IPS DF 6.9 (cell line): ENCODE results near the gene WDR35.
A peak's percentile ranks its signal among the peaks of the same experiment; 100 is the strongest.

Experiments used
- DNase-seq: peaks from one replicate; pipeline ENCODE4 v3.0.0-alpha.2; 2013; ENCODE audit warnings: low read depth, low spot score
- H3K27ac ChIP-seq: one replicate; pipeline ENCODE4 v1.5.1; 2013; ENCODE audit warnings: low read length, control low read depth
- H3K27me3 ChIP-seq: 2 replicates; pipeline ENCODE4 v1.6.1; 2013; ENCODE audit warnings: mild to moderate bottlenecking, low read length; ENCODE audit not compliant: control insufficient read depth, insufficient read depth
- H3K36me3 ChIP-seq: 2 replicates; pipeline ENCODE4 v1.6.1; 2013; ENCODE audit warnings: low read length; ENCODE audit not compliant: control insufficient read depth, insufficient read depth
- H3K4me1 ChIP-seq: 2 replicates; pipeline ENCODE4 v1.6.1; 2013; ENCODE audit warnings: low read length; ENCODE audit not compliant: control insufficient read depth, insufficient read depth
- H3K4me3 ChIP-seq: 2 replicates; pipeline ENCODE4 v1.5.1; 2013; ENCODE audit warnings: mild to moderate bottlenecking, low read length
- H3K9me3 ChIP-seq: 2 replicates; pipeline ENCODE4 v1.6.1; 2013; ENCODE audit warnings: low read length, inconsistent platforms; ENCODE audit not compliant: control insufficient read depth, insufficient read depth
- WGBS: extraction: QIAGEN DNeasy Blood & Tissue Kit; methylation state at CpG from one replicate; pipeline ENCODE4 v1.1.7; 2013; ENCODE audit warnings: mixed read lengths, missing lambda C conversion rate; ENCODE audit not compliant: insufficient read length, insufficient coverage; 5-methylcytosine and 5-hydroxymethylcytosine counted together

WDR35 gene

GRCh38 chr2:19989667-19990415 lies at the start of gene WDR35:
TSS of gene WDR35 (minus strand) at chr2:19990105. CDS start at chr2:19990015, 90 bp downstream.
- no CpG with 5 or more reads among the region's 70 CpGs for WGBS
- Histone ChIP-seq H3K27ac (no peak within 1 kb of the TSS), H3K36me3 (no peaks in the 10 kb centered on the region), H3K9me3 (no peaks in the 10 kb centered on the region), H3K4me3 (peak within 1 kb of the TSS; percentile 65; the same call in 1 of the 2 replicates), H3K27me3 (no peaks in the 10 kb centered on the region), H3K4me1 (no peaks in the 10 kb centered on the region)
- DNase-seq: peak; percentile 91

- DNase-seq: no peak
- Histone ChIP-seq H3K4me3 (no peak overlapping the region), H3K27ac (no peak overlapping the region), H3K27me3 (no peaks in the 10 kb centered on the region), H3K36me3 (peaks cover 21% of the 10 kb centered on the region; the same call in 1 of the 2 replicates), H3K9me3 (no peaks in the 10 kb centered on the region), H3K4me1 (no peaks in the 10 kb centered on the region)
- no CpG with 5 or more reads among the region's 2 CpGs for WGBS
Measured at GRCh38 chr2:20037660-20038059, 47.8 kb upstream of the WDR35 start.

- DNase-seq: no peak
- no peaks in the 10 kb centered on the region for H3K27me3 ChIP-seq
- H3K27ac ChIP-seq: no peak overlapping the region
- peaks cover 23% of the 10 kb centered on the region; the same call in 1 of the 2 replicates for H3K36me3 ChIP-seq
- H3K4me3 ChIP-seq: no peak overlapping the region
- H3K4me1 ChIP-seq: no peaks in the 10 kb centered on the region
- WGBS: no CpG with 5 or more reads among the region's 4 CpGs
- no peaks in the 10 kb centered on the region for H3K9me3 ChIP-seq
Measured at GRCh38 chr2:20035955-20036666, 46.2 kb upstream of the WDR35 start.

- Histone ChIP-seq H3K4me3 (no peak overlapping the region), H3K27me3 (no peaks in the 10 kb centered on the region), H3K27ac (no peak overlapping the region), H3K9me3 (no peaks in the 10 kb centered on the region), H3K36me3 (peaks cover 22% of the 10 kb centered on the region; the same call in 1 of the 2 replicates), H3K4me1 (no peaks in the 10 kb centered on the region)
- WGBS: no CpG with 5 or more reads among the region's 2 CpGs
- no peak for DNase-seq
Measured at GRCh38 chr2:20034821-20035220, 44.9 kb upstream of the WDR35 start.

- Histone ChIP-seq H3K27me3 (no peaks in the 10 kb centered on the region), H3K4me3 (no peak overlapping the region), H3K4me1 (no peaks in the 10 kb centered on the region), H3K27ac (no peak overlapping the region), H3K36me3 (peaks cover 20% of the 10 kb centered on the region; the same call in 1 of the 2 replicates), H3K9me3 (no peaks in the 10 kb centered on the region)
- no CpG with 5 or more reads among the region's 4 CpGs for WGBS
- no peak for DNase-seq
Measured at GRCh38 chr2:20034218-20034617, 44.3 kb upstream of the WDR35 start.

- no peaks in the 10 kb centered on the region for H3K9me3 ChIP-seq
- H3K4me1 ChIP-seq: no peaks in the 10 kb centered on the region
- H3K36me3 ChIP-seq: peaks cover 20% of the 10 kb centered on the region; the same call in 1 of the 2 replicates
- no peak for DNase-seq
- no peak overlapping the region for H3K27ac ChIP-seq
- H3K27me3 ChIP-seq: no peaks in the 10 kb centered on the region
- no CpG with 5 or more reads among the region's 3 CpGs for WGBS
- no peak overlapping the region for H3K4me3 ChIP-seq
Measured at GRCh38 chr2:20033322-20033721, 43.4 kb upstream of the WDR35 start.

- no CpG with 5 or more reads among the region's 6 CpGs for WGBS
- Histone ChIP-seq H3K9me3 (no peaks in the 10 kb centered on the region), H3K27ac (no peak overlapping the region), H3K27me3 (no peaks in the 10 kb centered on the region), H3K36me3 (peaks cover 17% of the 10 kb centered on the region; the same call in 1 of the 2 replicates), H3K4me1 (no peaks in the 10 kb centered on the region), H3K4me3 (no peak overlapping the region)
- no peak for DNase-seq
Measured at GRCh38 chr2:20030224-20030623, 40.3 kb upstream of the WDR35 start.

GRCh38 chr2:20027705-20028434 lies 38.0 kb upstream of the WDR35 start:
- Histone ChIP-seq H3K9me3 (no peaks in the 10 kb centered on the region), H3K27ac (no peak overlapping the region), H3K4me1 (no peaks in the 10 kb centered on the region), H3K36me3 (peaks cover 2% of the 10 kb centered on the region; the same call in 1 of the 2 replicates), H3K4me3 (no peak overlapping the region), H3K27me3 (no peaks in the 10 kb centered on the region)
- WGBS: no CpG with 5 or more reads among the region's 3 CpGs
- no peak for DNase-seq

GRCh38 chr2:20027260-20027677 lies 37.4 kb upstream of the WDR35 start:
- no peaks in the 10 kb centered on the region for H3K27me3 ChIP-seq
- H3K36me3 ChIP-seq: peaks cover 2% of the 10 kb centered on the region; the same call in 1 of the 2 replicates
- no peak overlapping the region for H3K4me3 ChIP-seq
- H3K9me3 ChIP-seq: no peaks in the 10 kb centered on the region
- DNase-seq: no peak
- WGBS: no CpG with 5 or more reads among the region's 4 CpGs
- no peaks in the 10 kb centered on the region for H3K4me1 ChIP-seq
- H3K27ac ChIP-seq: no peak overlapping the region

GRCh38 chr2:20025065-20025786 lies 35.3 kb upstream of the WDR35 start:
- Histone ChIP-seq H3K4me3 (no peak overlapping the region), H3K4me1 (no peaks in the 10 kb centered on the region), H3K27ac (no peak overlapping the region), H3K27me3 (no peaks in the 10 kb centered on the region), H3K36me3 (no peaks in the 10 kb centered on the region), H3K9me3 (no peaks in the 10 kb centered on the region)
- no peak for DNase-seq
- WGBS: no CpG with 5 or more reads among the region's 3 CpGs
